ENCODE data around the gene GADD45B.

GRCh38 chr19:2527171-2527570 is 51.2 kb downstream of the GADD45B start:
- TF ChIP-seq EP300 (IDR thresholded peaks at IDR 0.05) (no peak), POLR2A (IDR thresholded peaks at IDR 0.05) (no peak)

Data from stomach (tissue), 4 donors.